Adrenal gland (tissue), 12 donors: ENCODE results near the gene CEACAM8. TPM values are rescaled to one million over a fixed set of nuclear protein-coding genes. Genes with fewer than 3 reads are reported as not detected.

ENCODE experiments used
- DNase-seq, 7 donors: peaks; one replicate each; pipeline ENCODE4 v3.0.0-alpha.2; 2019 to 2020
- H3K27ac ChIP-seq, 5 donors: fragments of 200-600 bp; sonication (generic) in 4 of 5; 1 replicate in 3 of 5; 2 replicates in 2 of 5; pipeline versions ENCODE4 v1.5.1 to v1.8.0; 2016 to 2020; ENCODE audit warnings: mild to moderate bottlenecking in 1 of 5
- H3K27me3 ChIP-seq: fragments of 200-600 bp; 2 replicates; pipeline ENCODE4 v1.8.0; 2021
- H3K36me3 ChIP-seq, 2 donors: fragments of 200-600 bp; replicated peaks in 1 of 2; 1 replicate in 1 of 2; 2 replicates in 1 of 2; pipeline versions ENCODE4 v1.5.1 to v1.8.0; 2018 to 2022
- H3K4me1 ChIP-seq, 2 donors: fragments of 200-600 bp; replicated peaks in 1 of 2; 1 replicate in 1 of 2; 2 replicates in 1 of 2; pipeline versions ENCODE4 v1.5.1 to v1.8.0; 2018 to 2021
- H3K4me3 ChIP-seq, 4 donors: fragments of 200-600 bp; sonication (generic) in 3 of 4; one replicate each; pipeline ENCODE4 v1.5.1; 2016 to 2018
- H3K9me3 ChIP-seq, 3 donors: fragments of 200-600 bp; sonication (generic) in 1 of 3; replicated peaks in 1 of 3; 1 replicate in 2 of 3; 2 replicates in 1 of 3; pipeline versions ENCODE4 v1.5.1 to v1.8.0; 2016 to 2021
- CTCF ChIP-seq, 6 experiments: fragments of 450-650 bp in 4 of 6; fragments of 200-600 bp in 2 of 6; sonication (generic) in 1 of 6; IDR thresholded peaks; 1 replicate in 5 of 6; 2 replicates in 1 of 6; pipeline versions ENCODE4 v1.5.1 to v1.8.0; 2016 to 2021; ENCODE audit warnings: antibody characterized with exemption in 6 of 6, mild to moderate bottlenecking in 2 of 6, moderate library complexity in 1 of 6
- POLR2A ChIP-seq, 2 donors: fragments of 450-650 bp; IDR thresholded peaks; one replicate each; pipeline ENCODE4 v1.6.1; 2017; ENCODE audit warnings: antibody characterized with exemption in 2 of 2, mild to moderate bottlenecking in 2 of 2, moderate library complexity in 1 of 2
- WGBS, 4 donors: extraction: QIAGEN DNeasy Blood & Tissue Kit in 2 of 4; methylation state at CpG; one replicate each; pipeline versions ENCODE4 v1.1.5 to v1.1.7; 2013 to 2017; 5-methylcytosine and 5-hydroxymethylcytosine counted together
- intact Hi-C, 2 donors: fragments of 100-400 bp; cut with DNase I; formaldehyde crosslinking; loops; one replicate each; pipeline versions ENCODE4 v1.14.1 to v1.15.0; 2022 to 2023
- polyA plus RNA-seq, 3 donors: library from polyadenylated mRNA; stranded (reverse); fragments of 200-250 nt in 2 of 3; fragments of 350-450 nt in 1 of 3; fragmentation: Illumina TruSeq in 1 of 3; extraction: RNeasy Lipid Tissue Mini Kit (QIAGEN cat#74804) in 1 of 3; gene quantifications; one replicate each; pipeline ENCODE4 v1.2.3, GENCODE V29; 2013 to 2014
- total RNA-seq, 9 donors: library from RNA; depleted of rRNA in 4 of 9; stranded (reverse); fragments of >200 nt in 4 of 9; fragments of 120-200 nt in 1 of 9; fragmentation: NEBNext Ultra II Directional in 1 of 9; extraction: Animal tissue kit (Norgen Biotek cat#: 25700) in 1 of 9; gene quantifications; one replicate each; pipeline versions ENCODE4 v1.1.0 to v1.2.4, GENCODE V29; 2013 to 2023
- donor health status: healthy with polysubstance abuse.
- donor health status: Bipolar disorder and iron deficiency.
- donor health status: DM: yes; HTN: yes; CAD: no.
- donor health status: DM: no; HTN: no; CAD: no.
- donor health status: DM: no; HTN: no; CAD: no.
- donor health status: DM: yes; HTN: yes; CAD: no.

CEACAM8 gene
- total and polyA plus RNA-seq, 12 donors = 0.17 TPM; not detected in 11

- intact Hi-C loops = no loop called here
- no peak for DNase-seq
- Histone ChIP-seq H3K27ac (no peak overlapping the region), H3K4me3 (no peak overlapping the region), H3K27me3 (no peaks in the 10 kb centered on the region), H3K36me3 (no peaks in the 10 kb centered on the region), H3K4me1 (no peaks in the 10 kb centered on the region), H3K9me3 (no peaks in the 10 kb centered on the region)
- no peak for TF ChIP-seq CTCF (IDR thresholded peaks at IDR 0.05)
- no peak for TF ChIP-seq POLR2A (IDR thresholded peaks at IDR 0.05)
These were observed 10.3 kb downstream of the CEACAM8 start for GRCh38 chr19:42584466-42584865.

- 75 to 100% (median 88%) methylated on average over 1 of the region's 1 CpG for WGBS, 4 donors
- no peak overlapping the region for H3K4me3 ChIP-seq
- H3K27ac ChIP-seq = no peak overlapping the region
- H3K27me3 ChIP-seq = no peaks in the 10 kb centered on the region
- H3K9me3 ChIP-seq = no peaks in the 10 kb centered on the region
- no peak for DNase-seq
- no peak for TF ChIP-seq POLR2A (IDR thresholded peaks at IDR 0.05)
- TF ChIP-seq CTCF (IDR thresholded peaks at IDR 0.05) = no peak
- no peaks in the 10 kb centered on the region for H3K36me3 ChIP-seq
- intact Hi-C loops = no loop called here
- no peaks in the 10 kb centered on the region for H3K4me1 ChIP-seq
These were observed 17.7 kb downstream of the CEACAM8 start for GRCh38 chr19:42577016-42577415.

GRCh38 chr19:42576241-42576640, 18.5 kb downstream of the CEACAM8 start:
- TF ChIP-seq POLR2A (IDR thresholded peaks at IDR 0.05) (no peak), CTCF (IDR thresholded peaks at IDR 0.05) (no peak)
- Histone ChIP-seq H3K4me3 (no peak overlapping the region), H3K27ac (no peak overlapping the region), H3K9me3 (no peaks in the 10 kb centered on the region), H3K27me3 (no peaks in the 10 kb centered on the region), H3K4me1 (no peaks in the 10 kb centered on the region), H3K36me3 (no peaks in the 10 kb centered on the region)
- intact Hi-C loops = no loop called here
- no peak for DNase-seq
- WGBS, 4 donors = 70 to 86% (median 81%) methylated on average over 2 of the region's 2 CpGs

- TF ChIP-seq CTCF (IDR thresholded peaks at IDR 0.05) (no peak), POLR2A (IDR thresholded peaks at IDR 0.05) (no peak)
- Histone ChIP-seq H3K9me3 (no peaks in the 10 kb centered on the region), H3K27ac (no peak overlapping the region), H3K4me3 (no peak overlapping the region), H3K27me3 (no peaks in the 10 kb centered on the region), H3K36me3 (no peaks in the 10 kb centered on the region), H3K4me1 (no peaks in the 10 kb centered on the region)
- DNase-seq = no peak
- WGBS, 4 donors = 30 to 59% (median 52%) methylated on average over 1 of the region's 1 CpG
- intact Hi-C loops = no loop called here
These were observed 21.1 kb downstream of the CEACAM8 start for GRCh38 chr19:42573642-42574041.
